ENCODE results near the gene SCN9A.

SCN9A gene

DNA sequence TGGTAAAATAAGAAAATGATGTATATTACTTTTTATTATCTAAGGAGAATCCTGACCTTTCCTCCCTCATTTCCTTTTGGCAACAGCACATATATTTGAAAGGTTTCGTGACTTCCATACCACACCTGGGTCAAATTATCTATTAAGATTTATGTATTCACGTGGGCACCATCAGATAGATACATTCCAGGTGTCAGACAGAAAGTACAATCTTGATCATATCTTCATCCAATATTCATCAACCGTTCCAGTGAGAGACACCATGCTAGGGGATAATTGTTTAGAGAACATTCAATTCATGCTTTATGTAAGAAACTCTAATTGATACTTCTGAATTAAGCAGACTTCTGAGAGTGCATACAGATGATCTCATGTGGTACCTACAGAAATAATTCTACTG, 73.7 kb downstream of the SCN9A start:
- no peaks in the 10 kb centered on the region for H3K36me3 Mint-ChIP-seq (ENCODE audit: low read depth)

DNA sequence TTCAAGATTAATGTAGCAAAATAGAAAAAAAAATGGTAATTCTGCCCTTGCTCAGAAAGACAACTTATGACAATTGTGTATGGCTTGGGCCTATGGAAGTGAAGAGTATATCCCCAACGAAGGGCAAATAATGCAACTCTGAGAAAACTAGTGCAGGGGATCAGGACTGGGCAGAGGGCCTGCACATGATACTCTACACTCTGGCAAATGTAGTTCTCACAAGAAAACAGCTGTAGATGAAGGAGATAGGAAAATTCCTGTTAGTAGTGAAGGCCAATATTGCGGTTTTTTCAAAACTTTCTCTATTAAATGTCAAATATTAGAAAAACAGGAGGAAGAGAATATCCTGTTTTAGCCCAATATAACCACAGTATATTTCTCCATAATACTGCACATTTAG, 77.8 kb downstream of the SCN9A start:
- H3K27me3 Mint-ChIP-seq (ENCODE audit: low read depth), result no peaks in the 10 kb centered on the region
- H3K36me3 Mint-ChIP-seq (ENCODE audit: low read depth), result no peaks in the 10 kb centered on the region
- no peak overlapping the region for H3K27ac Mint-ChIP-seq
- H3K4me3 Mint-ChIP-seq, result no peak overlapping the region
- no peaks in the 10 kb centered on the region for H3K4me1 Mint-ChIP-seq
- TF ChIP-seq, protein P1, sequence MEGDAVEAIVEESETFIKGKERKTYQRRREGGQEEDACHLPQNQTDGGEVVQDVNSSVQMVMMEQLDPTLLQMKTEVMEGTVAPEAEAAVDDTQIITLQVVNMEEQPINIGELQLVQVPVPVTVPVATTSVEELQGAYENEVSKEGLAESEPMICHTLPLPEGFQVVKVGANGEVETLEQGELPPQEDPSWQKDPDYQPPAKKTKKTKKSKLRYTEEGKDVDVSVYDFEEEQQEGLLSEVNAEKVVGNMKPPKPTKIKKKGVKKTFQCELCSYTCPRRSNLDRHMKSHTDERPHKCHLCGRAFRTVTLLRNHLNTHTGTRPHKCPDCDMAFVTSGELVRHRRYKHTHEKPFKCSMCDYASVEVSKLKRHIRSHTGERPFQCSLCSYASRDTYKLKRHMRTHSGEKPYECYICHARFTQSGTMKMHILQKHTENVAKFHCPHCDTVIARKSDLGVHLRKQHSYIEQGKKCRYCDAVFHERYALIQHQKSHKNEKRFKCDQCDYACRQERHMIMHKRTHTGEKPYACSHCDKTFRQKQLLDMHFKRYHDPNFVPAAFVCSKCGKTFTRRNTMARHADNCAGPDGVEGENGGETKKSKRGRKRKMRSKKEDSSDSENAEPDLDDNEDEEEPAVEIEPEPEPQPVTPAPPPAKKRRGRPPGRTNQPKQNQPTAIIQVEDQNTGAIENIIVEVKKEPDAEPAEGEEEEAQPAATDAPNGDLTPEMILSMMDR (IDR thresholded peaks at IDR 0.05; ENCODE audit: unreplicated experiment in 3 of 3), result no peak
- no peaks in the 10 kb centered on the region for H3K9me3 Mint-ChIP-seq

More for the DNA sequence above, 73.7 kb downstream of the SCN9A start:
- Mint-ChIP-seq H3K4me1 (no peaks in the 10 kb centered on the region), H3K27ac (no peak overlapping the region), H3K27me3 (ENCODE audit: low read depth) (no peaks in the 10 kb centered on the region), H3K4me3 (no peak overlapping the region), H3K9me3 (no peaks in the 10 kb centered on the region)
- TF ChIP-seq, protein P1 (IDR thresholded peaks at IDR 0.05; ENCODE audit: unreplicated experiment in 3 of 3), result no peak

DNA sequence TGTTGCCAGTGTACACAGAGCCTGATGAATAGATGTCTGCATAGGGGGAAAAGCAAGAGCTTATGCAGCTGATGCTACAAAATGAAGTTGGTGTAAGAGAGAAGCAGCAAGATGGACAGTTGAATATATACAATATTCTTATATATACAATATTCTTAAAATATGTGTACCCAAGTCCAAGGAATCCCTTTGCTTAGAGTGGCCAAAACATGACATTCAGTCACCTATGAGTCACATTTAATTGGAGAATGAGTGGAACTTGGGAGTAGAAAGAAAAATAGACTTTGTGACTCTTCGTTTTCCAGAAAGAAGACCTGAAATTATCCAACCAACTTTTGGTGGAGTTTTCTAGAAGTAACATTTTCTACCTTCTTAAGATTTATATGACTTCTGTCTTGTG, 81.8 kb downstream of the SCN9A start:
- no peaks in the 10 kb centered on the region for H3K36me3 Mint-ChIP-seq (ENCODE audit: low read depth)
- H3K4me1 Mint-ChIP-seq, result no peaks in the 10 kb centered on the region
- H3K4me3 Mint-ChIP-seq, result no peak overlapping the region
- TF ChIP-seq, protein P1 (IDR thresholded peaks at IDR 0.05; ENCODE audit: unreplicated experiment in 3 of 3), result no peak
- H3K27me3 Mint-ChIP-seq (ENCODE audit: low read depth), result no peaks in the 10 kb centered on the region
- H3K27ac Mint-ChIP-seq, result no peak overlapping the region
- peaks cover 3% of the 10 kb centered on the region for H3K9me3 Mint-ChIP-seq

DNA sequence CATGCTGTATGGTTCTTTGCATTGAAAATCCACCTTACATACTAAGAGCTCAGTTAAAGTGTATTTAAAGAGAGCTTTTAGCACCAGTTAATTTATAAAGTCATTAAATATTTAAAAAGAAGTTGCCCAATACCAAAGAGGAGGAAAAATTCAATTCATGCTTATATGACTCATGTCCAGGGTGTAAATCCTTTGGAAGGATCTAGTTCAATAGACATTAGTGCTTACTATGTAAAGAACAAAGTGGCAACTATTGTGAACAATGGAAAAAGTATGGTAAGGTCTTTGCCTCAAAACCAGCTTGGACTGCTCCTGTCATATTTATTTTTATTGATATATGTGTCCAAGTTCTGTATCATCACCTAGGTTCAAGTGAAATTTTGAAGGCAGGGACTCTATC, 90.5 kb downstream of the SCN9A start:
- H3K9me3 Mint-ChIP-seq, result no peaks in the 10 kb centered on the region
- no peak overlapping the region for H3K27ac Mint-ChIP-seq
- no peaks in the 10 kb centered on the region for H3K4me1 Mint-ChIP-seq
- no peaks in the 10 kb centered on the region for H3K27me3 Mint-ChIP-seq (ENCODE audit: low read depth)
- H3K4me3 Mint-ChIP-seq, result no peak overlapping the region
- H3K36me3 Mint-ChIP-seq (ENCODE audit: low read depth), result no peaks in the 10 kb centered on the region
- TF ChIP-seq, protein P1 (IDR thresholded peaks at IDR 0.05; ENCODE audit: unreplicated experiment in 3 of 3), result no peak

DNA sequence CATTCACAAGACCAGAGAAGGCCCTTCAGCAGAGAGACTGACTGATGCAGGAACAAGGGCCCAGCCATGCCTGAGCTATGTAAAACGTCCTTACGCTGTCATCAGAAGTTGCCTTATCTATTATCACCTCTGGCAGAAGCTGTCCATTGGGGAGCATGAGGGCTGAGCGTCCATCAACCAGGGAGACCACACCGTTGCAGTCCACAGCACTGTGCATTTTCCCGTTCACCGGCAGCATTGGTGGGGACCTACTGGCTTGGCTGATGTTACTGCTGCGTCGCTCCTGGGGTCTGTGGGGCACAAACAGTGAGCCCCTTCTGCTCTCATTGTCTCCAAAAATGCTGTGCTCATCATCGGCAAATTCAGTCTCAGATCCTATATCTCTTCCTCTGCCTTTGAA, 91.4 kb downstream of the SCN9A start:
- no peaks in the 10 kb centered on the region for H3K36me3 Mint-ChIP-seq (ENCODE audit: low read depth)
- H3K4me1 Mint-ChIP-seq, result no peaks in the 10 kb centered on the region
- no peak overlapping the region for H3K4me3 Mint-ChIP-seq
- TF ChIP-seq, protein P1 (IDR thresholded peaks at IDR 0.05; ENCODE audit: unreplicated experiment in 3 of 3), result no peak
- no peaks in the 10 kb centered on the region for H3K9me3 Mint-ChIP-seq
- no peaks in the 10 kb centered on the region for H3K27me3 Mint-ChIP-seq (ENCODE audit: low read depth)
- no peak overlapping the region for H3K27ac Mint-ChIP-seq

DNA sequence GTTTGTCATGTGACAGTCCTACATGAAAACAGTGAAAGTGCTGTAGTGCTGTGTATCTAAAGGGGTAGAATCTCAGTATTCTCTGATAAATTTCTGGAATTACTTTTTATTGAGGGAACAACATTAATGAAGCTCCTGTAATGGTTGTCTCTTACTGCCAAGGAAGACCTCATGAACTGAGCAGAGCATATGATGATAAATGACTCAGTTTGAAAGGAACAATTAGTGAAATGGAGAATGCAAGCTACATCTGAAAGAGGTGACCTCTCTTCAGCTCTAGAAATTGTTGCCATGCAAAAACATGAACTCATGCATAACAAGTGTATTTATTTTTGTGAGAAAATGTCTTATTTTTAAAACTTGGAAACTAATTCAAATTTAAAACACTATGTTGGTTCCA, 93.6 kb downstream of the SCN9A start:
- no peak overlapping the region for H3K4me3 Mint-ChIP-seq
- TF ChIP-seq, protein P1 (IDR thresholded peaks at IDR 0.05; ENCODE audit: unreplicated experiment in 3 of 3), result no peak
- H3K36me3 Mint-ChIP-seq (ENCODE audit: low read depth), result no peaks in the 10 kb centered on the region
- H3K27me3 Mint-ChIP-seq (ENCODE audit: low read depth), result no peaks in the 10 kb centered on the region
- no peaks in the 10 kb centered on the region for H3K9me3 Mint-ChIP-seq
- H3K4me1 Mint-ChIP-seq, result no peaks in the 10 kb centered on the region
- no peak overlapping the region for H3K27ac Mint-ChIP-seq

All from nephron (organoid).